Non-pigmented ciliary epithelial cell (primary cell): Measurements from ENCODE around the gene CA9.
"Not testable (repeated sequence)": the region's sequence is repeated elsewhere in the genome, so short reads cannot be mapped to it uniquely, and the experiment has no call there.

Experiments used
- DNase-seq: peaks from one replicate; pipeline ENCODE4 v3.0.0-alpha.2; 2010; ENCODE audit warnings: low read depth

CA9 gene

DNA sequence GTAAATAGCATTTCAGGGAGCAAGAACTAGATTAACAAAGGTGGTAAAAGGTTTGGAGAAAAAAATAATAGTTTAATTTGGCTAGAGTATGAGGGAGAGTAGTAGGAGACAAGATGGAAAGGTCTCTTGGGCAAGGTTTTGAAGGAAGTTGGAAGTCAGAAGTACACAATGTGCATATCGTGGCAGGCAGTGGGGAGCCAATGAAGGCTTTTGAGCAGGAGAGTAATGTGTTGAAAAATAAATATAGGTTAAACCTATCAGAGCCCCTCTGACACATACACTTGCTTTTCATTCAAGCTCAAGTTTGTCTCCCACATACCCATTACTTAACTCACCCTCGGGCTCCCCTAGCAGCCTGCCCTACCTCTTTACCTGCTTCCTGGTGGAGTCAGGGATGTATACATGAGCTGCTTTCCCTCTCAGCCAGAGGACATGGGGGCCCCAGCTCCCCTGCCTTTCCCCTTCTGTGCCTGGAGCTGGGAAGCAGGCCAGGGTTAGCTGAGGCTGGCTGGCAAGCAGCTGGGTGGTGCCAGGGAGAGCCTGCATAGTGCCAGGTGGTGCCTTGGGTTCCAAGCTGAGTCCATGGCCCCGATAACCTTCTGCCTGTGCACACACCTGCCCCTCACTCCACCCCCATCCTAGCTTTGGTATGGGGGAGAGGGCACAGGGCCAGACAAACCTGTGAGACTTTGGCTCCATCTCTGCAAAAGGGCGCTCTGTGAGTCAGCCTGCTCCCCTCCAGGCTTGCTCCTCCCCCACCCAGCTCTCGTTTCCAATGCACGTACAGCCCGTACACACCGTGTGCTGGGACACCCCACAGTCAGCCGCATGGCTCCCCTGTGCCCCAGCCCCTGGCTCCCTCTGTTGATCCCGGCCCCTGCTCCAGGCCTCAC lies at the start of gene CA9:
Gene CA9, plus strand, starts transcription at position 797 of the 893 bp plus-strand sequence. Its CDS starts 32 bp downstream, at position 829.
- DNase-seq = no peak

DNA sequence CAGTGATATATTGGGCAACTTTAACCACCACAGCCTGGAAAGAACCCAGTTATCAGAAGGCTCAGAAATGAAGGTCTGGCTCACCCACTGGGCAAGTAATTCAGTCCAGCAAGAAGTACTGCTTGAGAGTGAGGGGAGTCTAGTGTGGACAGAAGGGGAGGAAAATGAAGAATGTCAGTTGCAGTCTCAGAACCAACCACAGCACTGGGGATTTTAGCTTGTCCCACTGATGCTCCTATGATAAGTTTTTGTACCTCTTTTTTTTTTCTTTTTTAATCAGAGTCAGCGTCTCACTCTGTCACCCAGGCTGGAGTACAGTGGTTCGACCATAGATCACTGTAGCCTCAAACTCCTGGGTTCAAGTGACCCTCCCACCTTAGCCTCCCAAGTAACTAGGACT lies 46.2 kb upstream of the CA9 start:
- DNase-seq = no peak

- DNase-seq = no peak
Observed at GRCh38 chr9:35628389-35628991, 45.2 kb upstream of the CA9 start.

DNA sequence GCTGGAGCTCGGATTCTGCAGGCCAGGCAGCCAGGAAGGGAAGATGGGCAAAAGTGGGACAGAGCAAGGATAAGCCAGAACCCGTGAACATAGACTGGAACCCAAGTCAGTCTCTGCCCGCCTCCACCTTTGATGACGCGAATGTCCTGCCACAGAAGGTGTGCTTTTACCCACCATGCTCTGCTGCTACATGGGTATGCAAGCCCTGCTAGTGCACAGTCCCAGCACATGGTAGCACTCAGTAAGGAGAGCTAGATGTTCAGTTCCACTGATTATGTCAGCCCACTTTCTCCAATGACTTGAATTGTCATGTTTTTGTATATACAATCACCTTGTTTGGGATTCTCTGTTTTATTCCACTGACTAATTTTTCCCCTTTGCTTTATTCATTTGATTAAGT lies 44.1 kb upstream of the CA9 start:
- DNase-seq = no peak

- DNase-seq = no peak
Observed at GRCh38 chr9:35635730-35636129, 38.0 kb upstream of the CA9 start.

- DNase-seq = no peak
Observed at GRCh38 chr9:35636135-35636876, 37.4 kb upstream of the CA9 start.

- DNase-seq = not testable (repeated sequence)
Observed at GRCh38 chr9:35636877-35637246, 36.9 kb upstream of the CA9 start.

DNA sequence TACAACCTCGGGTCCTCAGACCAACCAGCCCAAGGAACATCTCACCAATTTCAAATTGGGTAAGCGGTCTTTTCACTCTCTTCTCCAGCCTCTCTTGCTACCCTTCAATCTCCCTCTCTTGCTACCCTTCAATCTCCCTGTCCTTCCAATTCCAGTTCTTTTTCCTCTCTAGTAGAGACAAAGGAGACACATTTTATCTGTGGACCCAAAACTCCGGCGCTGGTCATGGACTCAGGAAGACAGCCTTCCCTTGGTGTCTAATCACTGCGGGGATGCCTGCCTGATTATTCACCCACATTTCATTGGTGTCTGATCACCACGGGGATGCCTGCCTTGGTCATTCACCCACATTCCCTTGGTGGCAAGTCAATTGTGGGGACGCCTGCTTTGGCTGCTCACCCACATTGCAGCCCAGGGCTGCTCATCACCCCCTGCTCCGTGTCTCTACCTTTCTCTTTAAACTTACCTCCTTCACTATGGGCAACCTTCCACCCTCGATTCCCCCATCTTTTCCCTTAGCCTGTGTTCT lies 36.2 kb upstream of the CA9 start:
- not testable (repeated sequence) for DNase-seq

DNA sequence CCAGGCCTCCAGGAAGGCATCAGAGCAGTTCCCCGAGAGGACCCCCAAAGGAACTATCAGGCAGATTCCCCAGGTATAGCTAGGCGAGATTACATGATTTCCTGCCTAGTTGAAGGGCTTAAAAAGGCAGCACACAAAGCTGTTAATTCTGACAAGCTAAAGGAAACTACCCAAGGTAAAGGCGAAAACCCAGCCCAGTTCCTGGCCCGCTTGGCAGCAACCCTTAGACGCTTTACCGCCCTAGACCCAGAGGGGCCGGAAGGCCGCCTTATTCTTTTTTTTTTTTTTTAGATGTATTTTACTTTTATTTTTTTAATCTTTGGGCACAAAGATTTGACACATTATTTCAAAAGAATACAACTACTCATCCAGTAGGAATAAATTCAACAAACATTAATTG lies 35.0 kb upstream of the CA9 start:
- not testable (repeated sequence) for DNase-seq

GRCh38 chr9:35639225-35639624 lies 34.5 kb upstream of the CA9 start:
- DNase-seq = not testable (repeated sequence)

GRCh38 chr9:35639631-35640030 lies 34.1 kb upstream of the CA9 start:
- no peak for DNase-seq

- DNase-seq = not testable (repeated sequence)
Observed at GRCh38 chr9:35640431-35640830, 33.3 kb upstream of the CA9 start.

- not testable (repeated sequence) for DNase-seq
Observed at GRCh38 chr9:35641478-35641877, 32.2 kb upstream of the CA9 start.

GRCh38 chr9:35643046-35643445 lies 30.7 kb upstream of the CA9 start:
- DNase-seq = no peak

- DNase-seq = not testable (repeated sequence)
Observed at GRCh38 chr9:35645736-35646135, 28.0 kb upstream of the CA9 start.

DNA sequence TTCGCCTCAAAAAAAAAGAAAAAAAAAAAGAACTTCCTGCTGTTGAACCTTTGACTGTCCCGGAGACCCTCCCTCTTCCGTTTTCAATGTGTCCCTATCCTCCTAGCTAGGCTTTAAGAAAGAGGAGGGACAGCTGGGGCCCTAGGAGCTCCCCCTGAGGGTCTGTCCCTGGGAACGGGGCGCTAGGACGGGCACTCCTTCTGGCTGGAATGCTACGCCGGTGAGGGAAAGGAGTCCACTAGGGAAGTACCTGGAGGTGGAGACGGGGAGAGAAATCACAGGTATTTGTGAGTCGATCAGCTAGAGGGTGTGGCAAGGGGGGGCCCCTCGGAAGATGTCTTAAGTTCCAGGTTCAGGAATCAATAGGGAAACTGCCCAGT lies 27.6 kb upstream of the CA9 start:
- DNase-seq = no peak

DNA sequence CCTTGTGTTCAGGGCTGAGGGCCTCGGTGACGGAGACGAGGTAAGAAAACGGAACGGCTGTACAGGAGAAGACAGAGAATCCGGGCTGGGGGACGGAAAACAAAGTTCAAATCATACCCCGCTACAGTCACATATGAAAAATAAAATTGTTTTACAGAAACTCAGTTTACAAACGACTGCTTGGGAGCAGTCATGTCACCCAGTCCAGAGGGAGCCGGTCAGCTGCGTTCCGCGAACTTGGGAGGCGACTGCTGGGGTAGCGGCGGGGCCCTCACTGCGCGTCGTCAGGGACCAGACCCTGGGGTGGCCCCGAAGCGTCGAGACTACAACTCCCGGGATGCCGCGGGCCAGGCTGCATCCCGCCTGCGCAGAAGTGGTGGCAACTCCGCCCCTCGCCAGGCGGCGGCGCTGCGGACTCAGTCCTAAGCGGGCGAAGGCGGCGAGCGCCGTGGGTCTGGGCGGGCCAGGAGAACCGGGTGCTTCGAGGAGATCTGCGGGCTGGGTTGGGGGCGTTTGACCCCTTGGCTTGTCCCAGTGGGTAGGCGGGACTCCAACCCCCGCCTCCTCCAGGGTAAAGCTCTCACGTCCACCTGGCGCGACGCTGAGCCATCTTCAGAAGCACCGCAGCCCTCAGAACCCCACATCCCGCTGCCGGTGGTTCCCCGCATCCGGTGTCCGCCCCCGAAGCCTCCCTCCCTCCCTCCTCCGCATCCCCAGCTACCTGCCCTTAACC lies 27.0 kb upstream of the CA9 start:
- peak; percentile 34 for DNase-seq

DNA sequence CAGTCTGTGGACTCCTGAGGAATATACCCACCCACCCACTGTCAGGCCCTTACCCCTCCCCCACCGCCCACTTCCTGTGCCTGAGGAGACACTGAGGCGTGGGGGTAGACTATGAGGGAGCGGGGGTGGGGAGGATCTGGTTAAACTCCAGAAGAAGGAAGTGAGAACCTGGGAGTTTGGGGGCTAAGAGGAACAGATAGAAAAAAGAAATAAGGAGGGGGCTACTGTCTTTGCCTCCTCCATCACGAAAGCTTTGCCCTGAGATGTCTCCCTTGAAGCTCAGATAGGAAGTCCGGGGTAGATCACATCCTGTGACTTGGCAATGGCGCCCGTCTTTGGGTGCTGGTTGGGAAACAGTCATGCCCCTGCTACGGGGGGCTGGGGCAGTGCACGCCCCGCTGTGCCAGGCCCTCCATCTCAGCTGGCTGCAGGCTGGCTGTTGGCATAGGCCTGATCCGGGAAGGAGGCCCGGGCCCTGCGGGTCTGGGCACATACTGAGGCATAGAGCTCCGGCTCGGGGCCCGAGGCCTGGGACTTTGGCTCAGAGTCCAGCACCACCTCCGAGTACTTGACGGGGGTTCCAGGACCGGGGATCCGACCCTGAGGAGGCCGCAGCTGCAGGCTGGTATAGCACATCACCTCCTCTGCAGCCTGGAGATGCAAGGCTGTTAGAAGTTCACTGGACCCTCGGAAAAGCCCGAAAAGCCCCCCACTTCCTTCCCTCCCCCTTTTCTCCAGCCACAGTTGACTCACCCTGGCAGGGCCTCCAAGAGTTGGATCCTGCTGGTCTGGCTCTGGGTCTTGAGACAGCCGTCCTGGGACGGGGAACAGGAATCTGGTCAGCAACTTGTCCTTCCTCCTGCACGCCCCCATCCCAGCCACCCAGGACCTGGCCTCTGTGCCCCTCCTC lies 24.0 kb upstream of the CA9 start:
- DNase-seq = no peak

- DNase-seq = no peak
Observed at GRCh38 chr9:35650341-35651158, 23.2 kb upstream of the CA9 start, which contains the start of gene SIT1. Gene SIT1 (minus strand): TSS chr9:35650931. CDS start chr9:35650853, 78 bp downstream.
